K562 (cell line): Measurements from ENCODE around the gene PRDM10. TPM values are rescaled to one million over a fixed set of nuclear protein-coding genes. Genes with fewer than 3 reads are reported as not detected.

Source experiments
- ATAC-seq: fragments of 200-7000 bp; cut with Tn5 transposase; 3 replicates; pipeline ENCODE4 v1.9.1; 2020; ENCODE audit warnings: moderate library complexity
- BruUV-seq: library from RNA; stranded (reverse); fragments of 400-500 nt; replicated peaks from 2 replicates; lab custom pipeline; 2021; lab: Mats Ljungman, UMichigan
- CTCF ChIA-PET: fragments of 300-600 bp; formaldehyde crosslinking; extraction: SDS; loops from one replicate; lab custom pipeline; 2021; ENCODE audit warnings: low intra/inter-chr PET ratio; lab: Yijun Ruan, JAX
- POLR2A ChIA-PET: fragments of 300-600, 350-650 bp; sonication (Branson Sonifier 250); formaldehyde crosslinking; extraction: SDS; loops from one replicate; lab custom pipeline; 2021; ENCODE audit warnings: antibody characterized with exemption, inconsistent platforms; lab: Yijun Ruan, JAX
- DNase-seq, 4 experiments: peaks; one replicate each; pipeline versions ENCODE4 v3.0.0 to v3.0.0-alpha.2; 2011 to 2018; ENCODE audit warnings: low spot score in 3 of 4, mixed read lengths in 3 of 4; ENCODE audit errors: extremely low read depth in 1 of 4
- FAIRE-seq: peaks from 2 replicates; lab custom pipeline; 2011; peaks lifted over from hg19 to GRCh38; lab: Jason Lieb, UNC
- H2AFZ ChIP-seq: 2 replicates; pipeline ENCODE4 v1.6.0; 2011; ENCODE audit warnings: low read depth, low read length, control low read depth, inconsistent platforms
- H3K27ac ChIP-seq: fragments of 200-600 bp; 3 replicates; pipeline ENCODE4 v1.8.0; 2011; ENCODE audit warnings: low read depth, mild to moderate bottlenecking, control low read depth, inconsistent platforms, low read length, moderate library complexity, mixed read lengths; ENCODE audit errors: extremely low read depth
- H3K27me3 ChIP-seq, 2 experiments: fragments of 300-600 bp in 1 of 2; 2 replicates in 1 of 2; 3 replicates in 1 of 2; pipeline versions ENCODE4 v1.6.0 to v1.8.0; 2011; ENCODE audit warnings: inconsistent platforms in 2 of 2, low read length in 2 of 2, mild to moderate bottlenecking in 1 of 2, mixed read lengths in 1 of 2, moderate library complexity in 1 of 2; ENCODE audit not compliant: control insufficient read depth in 2 of 2, insufficient read depth in 2 of 2
- H3K36me3 ChIP-seq: fragments of 300-600 bp; 3 replicates; pipeline ENCODE4 v1.8.0; 2011; ENCODE audit warnings: mild to moderate bottlenecking, low read length, inconsistent platforms; ENCODE audit not compliant: control insufficient read depth, insufficient read depth
- H3K4me1 ChIP-seq, 2 experiments: fragments of 200-600 bp in 1 of 2; replicated peaks in 1 of 2; 2 replicates in 1 of 2; 3 replicates in 1 of 2; pipeline versions ENCODE4 v1.5.1 to v1.8.0; 2011; ENCODE audit warnings: inconsistent platforms in 2 of 2, low read length in 2 of 2, mild to moderate bottlenecking in 1 of 2, mixed read lengths in 1 of 2, moderate library complexity in 1 of 2; ENCODE audit not compliant: control insufficient read depth in 2 of 2, insufficient read depth in 2 of 2
- H3K4me2 ChIP-seq: 2 replicates; pipeline ENCODE4 v1.6.1; 2011; ENCODE audit warnings: low read length, control low read depth, inconsistent platforms, mixed read lengths; ENCODE audit not compliant: insufficient read depth
- H3K4me3 ChIP-seq: fragments of 200-600 bp; sonication (generic), shearing (Covaris generic); 2 replicates; pipeline ENCODE4 v1.5.1; 2016; ENCODE audit warnings: control low read depth, inconsistent platforms
- H3K79me2 ChIP-seq: fragments of 200-600 bp; 3 replicates; pipeline ENCODE4 v1.8.0; 2011; ENCODE audit warnings: low read length, inconsistent platforms; ENCODE audit not compliant: control insufficient read depth, insufficient read depth
- H3K9ac ChIP-seq, 2 experiments: 2 replicates each; pipeline versions ENCODE4 v1.6.0 to v1.6.1; 2011; ENCODE audit warnings: low read depth in 2 of 2, low read length in 2 of 2, control low read depth in 1 of 2, inconsistent platforms in 1 of 2, mild to moderate bottlenecking in 1 of 2, mixed read lengths in 1 of 2; ENCODE audit not compliant: insufficient read depth in 1 of 2
- H3K9me1 ChIP-seq: one replicate; pipeline ENCODE4 v1.6.0; 2011; ENCODE audit warnings: inconsistent platforms, mild to moderate bottlenecking, low read length, moderate library complexity; ENCODE audit not compliant: control insufficient read depth, insufficient read depth
- H3K9me3 ChIP-seq: replicated peaks from 2 replicates; pipeline ENCODE4 v1.5.1; 2011; ENCODE audit warnings: low read depth, low read length, inconsistent platforms; ENCODE audit not compliant: control insufficient read depth, insufficient read depth
- H4K20me1 ChIP-seq: replicated peaks from 2 replicates; pipeline ENCODE4 v1.6.1; 2011; ENCODE audit warnings: low read length, inconsistent platforms, mixed read lengths; ENCODE audit not compliant: control insufficient read depth, insufficient read depth
- HDAC8 ChIP-seq: fragments of 450-650 bp; IDR thresholded peaks from 2 replicates; pipeline ENCODE4 v1.6.1; 2016; ENCODE audit warnings: mild to moderate bottlenecking, missing genetic modification characterization, moderate library complexity, missing compliant biosample characterization
- TOE1 ChIP-seq, 2 experiments: fragments of 450-650 bp in 1 of 2; sonication (generic) in 1 of 2; formaldehyde crosslinking in 1 of 2; IDR thresholded peaks; 2 replicates each; pipeline versions ENCODE4 v1.7.1 to v1.8.0; 2016 to 2022; ENCODE audit warnings: borderline replicate concordance in 2 of 2, mild to moderate bottlenecking in 2 of 2, antibody characterized with exemption in 1 of 2, inconsistent platforms in 1 of 2, low read depth in 1 of 2, missing genetic modification reagents in 1 of 2, moderate library complexity in 1 of 2
- ZNF124 ChIP-seq: sonication (generic); formaldehyde crosslinking; IDR thresholded peaks from 2 replicates; pipeline ENCODE4 v1.8.1; 2022; ENCODE audit warnings: missing genetic modification reagents
- WGBS: fragments of 100-300 bp; shearing (Covaris generic); methylation state at CpG from one replicate; pipeline ENCODE4 v1.1.6; 2016; ENCODE audit warnings: low coverage, mixed read lengths; ENCODE audit not compliant: insufficient coverage; ENCODE audit errors: missing lambda C conversion rate; 5-methylcytosine and 5-hydroxymethylcytosine counted together
- in situ Hi-C: fragments of 300-500 bp; cut with MboI; formaldehyde crosslinking; loops from 4 replicates; pipeline ENCODE4 v1.15.0; 2018; ENCODE audit warnings: inconsistent platforms, mixed read lengths
- intact Hi-C: fragments of 100-400 bp; cut with micrococcal nuclease; formaldehyde crosslinking; loops from 2 replicates; pipeline ENCODE4 v1.14.2; 2022
- polyA plus RNA-seq, 8 experiments: library from polyadenylated mRNA; depleted of rRNA in 4 of 8; stranded (reverse) in 5 of 8; unstranded in 3 of 8; fragments of >200 nt; fragmentation: Nextera tagmentation in 2 of 8; fragmentation: Illumina TruSeq in 1 of 8; extraction: Ambion mirVana in 2 of 8; extraction: Trizol in 1 of 8; gene quantifications; 2 replicates each; pipeline versions ENCODE4 v1.2.1 to v1.2.3, GENCODE V29; 2011 to 2014; ENCODE audit warnings: inconsistent platforms in 1 of 8, missing spikeins in 1 of 8
- total RNA-seq, 7 experiments: library from RNA; depleted of rRNA in 6 of 7; stranded (reverse); fragments of >200 nt in 6 of 7; fragmentation: Illumina TruSeq in 2 of 7; extraction: Trizol in 2 of 7; gene quantifications; 2 replicates each; pipeline versions ENCODE4 v1.2.1 to v1.2.3, GENCODE V29; 2011 to 2021; ENCODE audit warnings: low replicate concordance in 1 of 7
- TF ChIP-seq, protein P1 (sequence below): sonication (generic); formaldehyde crosslinking; IDR thresholded peaks from 2 replicates; pipeline ENCODE4 v1.8.0; 2022; ENCODE audit warnings: mild to moderate bottlenecking, missing genetic modification reagents
- TF ChIP-seq, protein P2 (sequence below): fragments of 450-650 bp; conservative IDR thresholded peaks from 2 replicates; pipeline ENCODE4 v1.6.1; 2016; ENCODE audit warnings: missing genetic modification characterization, low read depth, mild to moderate bottlenecking, control low read depth, missing compliant biosample characterization

The PRDM10 gene
- total and polyA plus RNA-seq, 9 of the 15 experiments (the other 6 are each of a cell fraction or from before 2014, with no cell fraction given) = 0.89 to 9.3 (median 4.5) TPM

DNA sequence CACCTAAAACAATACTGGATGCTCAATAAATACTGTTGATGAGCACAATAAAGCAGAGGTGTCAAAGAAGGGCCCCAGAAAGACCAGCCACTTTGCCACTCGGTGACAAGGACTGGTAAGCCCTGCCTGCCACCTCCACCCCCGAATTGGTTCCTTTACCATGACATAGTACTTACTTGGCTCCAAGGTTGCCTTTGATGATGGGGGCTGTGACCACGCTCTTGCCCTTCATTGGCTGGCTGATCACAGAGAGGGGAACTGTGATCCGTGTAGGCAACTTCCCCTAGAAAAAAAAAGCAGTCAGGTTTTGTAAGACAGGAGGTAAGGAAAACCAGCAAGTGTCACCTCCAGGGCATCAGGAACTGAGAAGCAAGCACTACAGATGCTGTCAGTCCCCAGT is 136.9 kb downstream of the PRDM10 start (continued):
- TF ChIP-seq, protein P1, sequence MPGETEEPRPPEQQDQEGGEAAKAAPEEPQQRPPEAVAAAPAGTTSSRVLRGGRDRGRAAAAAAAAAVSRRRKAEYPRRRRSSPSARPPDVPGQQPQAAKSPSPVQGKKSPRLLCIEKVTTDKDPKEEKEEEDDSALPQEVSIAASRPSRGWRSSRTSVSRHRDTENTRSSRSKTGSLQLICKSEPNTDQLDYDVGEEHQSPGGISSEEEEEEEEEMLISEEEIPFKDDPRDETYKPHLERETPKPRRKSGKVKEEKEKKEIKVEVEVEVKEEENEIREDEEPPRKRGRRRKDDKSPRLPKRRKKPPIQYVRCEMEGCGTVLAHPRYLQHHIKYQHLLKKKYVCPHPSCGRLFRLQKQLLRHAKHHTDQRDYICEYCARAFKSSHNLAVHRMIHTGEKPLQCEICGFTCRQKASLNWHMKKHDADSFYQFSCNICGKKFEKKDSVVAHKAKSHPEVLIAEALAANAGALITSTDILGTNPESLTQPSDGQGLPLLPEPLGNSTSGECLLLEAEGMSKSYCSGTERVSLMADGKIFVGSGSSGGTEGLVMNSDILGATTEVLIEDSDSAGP (CRISPR knock-in tag) = no peak
- TF ChIP-seq, protein P2, sequence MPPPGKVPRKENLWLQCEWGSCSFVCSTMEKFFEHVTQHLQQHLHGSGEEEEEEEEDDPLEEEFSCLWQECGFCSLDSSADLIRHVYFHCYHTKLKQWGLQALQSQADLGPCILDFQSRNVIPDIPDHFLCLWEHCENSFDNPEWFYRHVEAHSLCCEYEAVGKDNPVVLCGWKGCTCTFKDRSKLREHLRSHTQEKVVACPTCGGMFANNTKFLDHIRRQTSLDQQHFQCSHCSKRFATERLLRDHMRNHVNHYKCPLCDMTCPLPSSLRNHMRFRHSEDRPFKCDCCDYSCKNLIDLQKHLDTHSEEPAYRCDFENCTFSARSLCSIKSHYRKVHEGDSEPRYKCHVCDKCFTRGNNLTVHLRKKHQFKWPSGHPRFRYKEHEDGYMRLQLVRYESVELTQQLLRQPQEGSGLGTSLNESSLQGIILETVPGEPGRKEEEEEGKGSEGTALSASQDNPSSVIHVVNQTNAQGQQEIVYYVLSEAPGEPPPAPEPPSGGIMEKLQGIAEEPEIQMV (tag) = no peak
- TF ChIP-seq ZNF124 (CRISPR knock-in tag) = no peak
- TF ChIP-seq HDAC8 (tag) = no peak
- TF ChIP-seq, all 486 proteins: peak for 0

DNA sequence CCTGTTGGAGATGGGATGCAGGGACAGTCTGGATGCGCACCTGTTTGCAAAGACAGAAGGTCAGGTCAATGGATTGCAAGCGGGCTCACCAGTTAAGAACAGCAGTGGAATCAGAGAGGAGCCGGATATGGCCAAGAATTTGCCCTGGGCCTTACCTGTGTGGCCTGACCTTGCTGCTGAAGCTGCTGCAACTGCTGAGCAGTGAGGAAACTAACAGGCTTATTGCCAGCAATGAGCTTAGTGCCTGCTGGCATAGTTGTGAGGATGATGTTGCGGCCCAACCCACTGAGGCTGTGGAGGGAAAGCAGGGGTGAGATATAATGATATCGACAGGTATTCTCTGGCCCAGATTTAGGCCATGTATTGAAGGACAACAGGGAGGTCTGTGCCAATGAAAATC is 137.8 kb downstream of the PRDM10 start:
- no peaks in the 10 kb centered on the region for H4K20me1 ChIP-seq
- ATAC-seq (no peak), DNase-seq (no peak), FAIRE-seq (no peak)
- ChIA-PET CTCF (no interaction called here), POLR2A (interaction anchor here (0.7 to 1.5 kb wide), 2 partner anchors 9 to 18 kb away, joined by 3 to 6 read pairs; no protein-coding TSS in a partner anchor)
- no peak overlapping the region for H3K27ac ChIP-seq
- H3K4me1 ChIP-seq = peaks cover 4 to 10% of the 10 kb centered on the region in 2 experiments; a peak in 4 of 5 replicates
- no peaks in the 10 kb centered on the region for H3K9me1 ChIP-seq
- no peak overlapping the region for H2AFZ ChIP-seq
- no TSS peak for BruUV-seq
- H3K4me2 ChIP-seq = no peak overlapping the region
- H3K9me3 ChIP-seq = no peaks in the 10 kb centered on the region
- no peak overlapping the region for H3K4me3 ChIP-seq
- peaks cover 86% of the 10 kb centered on the region for H3K36me3 ChIP-seq
- no peaks in the 10 kb centered on the region for H3K27me3 ChIP-seq
- H3K79me2 ChIP-seq = no peaks in the 10 kb centered on the region
- no peak overlapping the region for H3K9ac ChIP-seq
- in situ Hi-C loops = no loop called here
- WGBS = 96% methylated on average over 3 of the region's 5 CpGs
- intact Hi-C loops = loop anchor here (10.0 kb wide), 1 partner anchor 100 kb away; no protein-coding TSS in a partner anchor
- TF ChIP-seq TOE1 (IDR thresholded peaks at IDR 0.05; ENCODE audit: borderline replicate concordance) (no peak), TOE1 (CRISPR knock-in tag; IDR thresholded peaks at IDR 0.05; ENCODE audit: borderline replicate concordance, low read depth) (no peak)
